Testis (tissue), 3 donors: Measurements from ENCODE around the gene NUMB. TPM values are rescaled to one million over a fixed set of nuclear protein-coding genes. Genes with fewer than 3 reads are reported as not detected.

Experiments
- DNase-seq: peaks from one replicate; pipeline ENCODE4 v3.0.0-alpha.2; 2019
- H3K27ac ChIP-seq, 2 donors: fragments of 200-600 bp; sonication (generic); one replicate each; pipeline ENCODE4 v1.5.1; 2019
- H3K27me3 ChIP-seq: fragments of 200-600 bp; sonication (generic); one replicate; pipeline ENCODE4 v1.5.1; 2019
- H3K36me3 ChIP-seq: fragments of 200-600 bp; sonication (generic); one replicate; pipeline ENCODE4 v1.5.1; 2017; ENCODE audit warnings: low read depth; ENCODE audit errors: missing control alignments
- H3K4me1 ChIP-seq: fragments of 200-600 bp; sonication (generic); one replicate; pipeline ENCODE4 v1.5.1; 2019
- H3K4me3 ChIP-seq, 2 donors: fragments of 200-600 bp; sonication (generic); one replicate each; pipeline ENCODE4 v1.5.1; 2017 to 2019
- H3K9me3 ChIP-seq: fragments of 200-600 bp; sonication (generic); one replicate; pipeline ENCODE4 v1.5.1; 2017
- POLR2A ChIP-seq: fragments of 450-650 bp; IDR thresholded peaks from one replicate; pipeline ENCODE4 v1.6.1; 2017; ENCODE audit warnings: antibody characterized with exemption, mild to moderate bottlenecking, moderate library complexity
- WGBS, 2 donors: methylation state at CpG; one replicate each; pipeline ENCODE4 v1.1.5; 2018; 5-methylcytosine and 5-hydroxymethylcytosine counted together
- intact Hi-C: fragments of 100-400 bp; cut with DNase I; formaldehyde crosslinking; loops from one replicate; pipeline ENCODE4 v1.15.1; 2023; ENCODE audit warnings: low total_unique reads
- polyA plus RNA-seq: library from polyadenylated mRNA; stranded (reverse); fragments of 350-450 nt; fragmentation: Illumina TruSeq; extraction: RNeasy Lipid Tissue Mini Kit (QIAGEN cat#74804); gene quantifications from one replicate; pipeline ENCODE4 v1.2.3, GENCODE V29; 2014; ENCODE audit warnings: low read depth, low replicate concordance; ENCODE audit not compliant: insufficient read depth
- total RNA-seq, 2 donors: library from RNA; depleted of rRNA; stranded (reverse); fragments of >200 nt; gene quantifications; one replicate each; pipeline ENCODE4 v1.2.3, GENCODE V29; 2016
- TF ChIP-seq, protein P1 (sequence below), 3 experiments: fragments of 450-650 bp in 2 of 3; fragments of 200-600 bp in 1 of 3; sonication (generic) in 1 of 3; IDR thresholded peaks; one replicate each; pipeline ENCODE4 v1.5.1; 2016 to 2019; ENCODE audit warnings: antibody characterized with exemption in 3 of 3, mild to moderate bottlenecking in 2 of 3, moderate library complexity in 1 of 3

The NUMB gene
- total and polyA plus RNA-seq, 3 donors from 2014 or later, result 60.3 to 78.7 (median 69.7) TPM

DNA sequence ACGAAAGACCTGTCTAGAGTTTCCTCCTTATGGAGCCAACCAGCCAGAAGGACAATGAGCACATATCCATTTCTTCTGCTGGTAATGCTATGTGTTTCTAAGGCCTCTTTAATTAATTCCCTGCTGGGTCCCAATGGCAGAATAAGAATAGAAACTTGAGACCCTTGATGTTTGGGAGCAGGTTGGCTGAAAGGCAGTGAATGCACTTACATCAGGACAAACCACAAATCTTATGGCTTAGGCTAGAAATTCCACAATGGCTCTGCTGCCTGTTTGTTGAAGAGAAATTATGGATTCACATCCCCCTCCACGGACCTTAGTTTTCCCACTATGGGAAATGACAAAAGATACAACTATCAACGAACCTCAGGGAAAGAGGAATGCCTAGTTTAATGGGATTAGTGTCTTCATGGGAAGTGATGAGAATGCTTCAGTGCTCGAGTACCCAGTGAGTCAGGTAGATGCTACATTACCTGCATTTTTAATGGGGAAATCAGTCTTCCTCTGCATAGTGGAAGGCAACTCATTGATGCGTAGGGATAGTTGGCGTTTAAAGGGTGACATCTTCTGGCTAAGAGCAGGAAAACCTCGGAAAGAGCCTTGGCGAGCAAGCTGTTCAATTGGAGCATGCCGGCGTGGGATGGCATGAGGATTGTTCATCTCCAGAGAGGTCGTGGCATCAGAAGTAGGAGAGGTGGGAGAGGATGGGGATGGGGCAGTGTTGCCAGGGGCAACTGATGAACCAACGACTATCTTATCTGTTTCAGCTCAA, 174.6 kb downstream of the NUMB start:
- TF ChIP-seq POLR2A, result no peak
- TF ChIP-seq, protein P1, sequence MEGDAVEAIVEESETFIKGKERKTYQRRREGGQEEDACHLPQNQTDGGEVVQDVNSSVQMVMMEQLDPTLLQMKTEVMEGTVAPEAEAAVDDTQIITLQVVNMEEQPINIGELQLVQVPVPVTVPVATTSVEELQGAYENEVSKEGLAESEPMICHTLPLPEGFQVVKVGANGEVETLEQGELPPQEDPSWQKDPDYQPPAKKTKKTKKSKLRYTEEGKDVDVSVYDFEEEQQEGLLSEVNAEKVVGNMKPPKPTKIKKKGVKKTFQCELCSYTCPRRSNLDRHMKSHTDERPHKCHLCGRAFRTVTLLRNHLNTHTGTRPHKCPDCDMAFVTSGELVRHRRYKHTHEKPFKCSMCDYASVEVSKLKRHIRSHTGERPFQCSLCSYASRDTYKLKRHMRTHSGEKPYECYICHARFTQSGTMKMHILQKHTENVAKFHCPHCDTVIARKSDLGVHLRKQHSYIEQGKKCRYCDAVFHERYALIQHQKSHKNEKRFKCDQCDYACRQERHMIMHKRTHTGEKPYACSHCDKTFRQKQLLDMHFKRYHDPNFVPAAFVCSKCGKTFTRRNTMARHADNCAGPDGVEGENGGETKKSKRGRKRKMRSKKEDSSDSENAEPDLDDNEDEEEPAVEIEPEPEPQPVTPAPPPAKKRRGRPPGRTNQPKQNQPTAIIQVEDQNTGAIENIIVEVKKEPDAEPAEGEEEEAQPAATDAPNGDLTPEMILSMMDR (IDR thresholded peaks at IDR 0.05), result no peak
- Histone ChIP-seq H3K27me3 (no peaks in the 10 kb centered on the region), H3K27ac (no peak overlapping the region), H3K4me1 (no peaks in the 10 kb centered on the region), H3K4me3 (no peak overlapping the region), H3K9me3 (no peaks in the 10 kb centered on the region), H3K36me3 (no peaks in the 10 kb centered on the region)
- DNase-seq, result no peak
- intact Hi-C loops, result no loop called here
- 55 to 64% methylated on average over 12 of the region's 12 CpGs for WGBS, 2 donors

GRCh38 chr14:73280903-73281302, 177.4 kb downstream of the NUMB start:
- H3K36me3 ChIP-seq, result no peaks in the 10 kb centered on the region

GRCh38 chr14:73277376-73277775, 181.0 kb downstream of the NUMB start:
- Histone ChIP-seq H3K9me3 (no peaks in the 10 kb centered on the region), H3K4me1 (no peaks in the 10 kb centered on the region), H3K36me3 (no peaks in the 10 kb centered on the region), H3K4me3 (no peak overlapping the region), H3K27ac (no peak overlapping the region), H3K27me3 (no peaks in the 10 kb centered on the region)
- intact Hi-C loops, result no loop called here
- TF ChIP-seq POLR2A, result no peak
- TF ChIP-seq, protein P1 (IDR thresholded peaks at IDR 0.05), result no peak
- WGBS, 2 donors, result 80 to 88% methylated on average over 2 of the region's 2 CpGs
- DNase-seq, result no peak

More at GRCh38 chr14:73280903-73281302, 177.4 kb downstream of the NUMB start:
- Histone ChIP-seq H3K4me1 (no peaks in the 10 kb centered on the region), H3K27ac (no peak overlapping the region), H3K4me3 (no peak overlapping the region), H3K27me3 (no peaks in the 10 kb centered on the region), H3K9me3 (no peaks in the 10 kb centered on the region)
- intact Hi-C loops, result no loop called here
- no peak for DNase-seq
- WGBS, 2 donors, result 94 to 96% methylated on average over 5 of the region's 5 CpGs
- TF ChIP-seq, protein P1 (IDR thresholded peaks at IDR 0.05), result no peak
- no peak for TF ChIP-seq POLR2A

DNA sequence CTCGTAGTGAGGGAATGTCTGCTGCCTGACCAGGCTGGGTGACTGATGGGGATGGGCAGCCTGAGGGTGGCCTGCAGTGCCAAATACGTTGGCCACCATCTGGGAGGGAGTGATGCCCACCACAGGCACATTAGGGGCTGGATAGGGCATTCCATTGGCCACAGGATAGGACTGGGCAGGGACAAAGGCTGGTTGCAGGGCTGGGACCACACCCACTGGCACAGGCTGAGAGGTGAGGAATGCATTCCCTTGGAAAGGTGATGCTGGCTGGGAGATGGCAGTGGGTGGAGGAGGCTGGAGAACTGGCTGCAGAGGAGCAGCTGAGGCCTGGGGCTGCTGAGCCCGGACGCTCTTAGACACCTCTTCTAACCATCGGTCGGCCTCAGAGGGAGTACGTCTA, 181.5 kb downstream of the NUMB start:
- Histone ChIP-seq H3K4me1 (no peaks in the 10 kb centered on the region), H3K27me3 (no peaks in the 10 kb centered on the region), H3K4me3 (no peak overlapping the region), H3K9me3 (no peaks in the 10 kb centered on the region), H3K27ac (no peak overlapping the region), H3K36me3 (no peaks in the 10 kb centered on the region)
- intact Hi-C loops, result no loop called here
- WGBS, 2 donors, result 82 to 93% methylated on average over 5 to 7 of the region's 7 CpGs
- no peak for DNase-seq
- no peak for TF ChIP-seq POLR2A
- TF ChIP-seq, protein P1 (IDR thresholded peaks at IDR 0.05), result no peak

GRCh38 chr14:73273799-73274198, 184.5 kb downstream of the NUMB start:
- H3K4me1 ChIP-seq, result peaks cover 9% of the 10 kb centered on the region
- H3K27ac ChIP-seq, result no peak overlapping the region
- no peaks in the 10 kb centered on the region for H3K9me3 ChIP-seq
- DNase-seq, result no peak
- intact Hi-C loops, result no loop called here
- 54 to 59% methylated on average over 4 of the region's 4 CpGs for WGBS, 2 donors
- H3K4me3 ChIP-seq, result no peak overlapping the region
- TF ChIP-seq, protein P1 (IDR thresholded peaks at IDR 0.05), result no peak
- TF ChIP-seq POLR2A, result no peak
- H3K27me3 ChIP-seq, result no peaks in the 10 kb centered on the region
- no peaks in the 10 kb centered on the region for H3K36me3 ChIP-seq
